HG02885 (cell line): Measurements from ENCODE around the gene SIK3.

Experiments used
- ATAC-seq: cut with Tn5 transposase; IDR thresholded peaks from one replicate; pipeline ENCODE4 v1.9.1; 2021; ENCODE audit warnings: mild to moderate bottlenecking; ENCODE audit not compliant: unreplicated experiment, poor library complexity

Gene SIK3

DNA sequence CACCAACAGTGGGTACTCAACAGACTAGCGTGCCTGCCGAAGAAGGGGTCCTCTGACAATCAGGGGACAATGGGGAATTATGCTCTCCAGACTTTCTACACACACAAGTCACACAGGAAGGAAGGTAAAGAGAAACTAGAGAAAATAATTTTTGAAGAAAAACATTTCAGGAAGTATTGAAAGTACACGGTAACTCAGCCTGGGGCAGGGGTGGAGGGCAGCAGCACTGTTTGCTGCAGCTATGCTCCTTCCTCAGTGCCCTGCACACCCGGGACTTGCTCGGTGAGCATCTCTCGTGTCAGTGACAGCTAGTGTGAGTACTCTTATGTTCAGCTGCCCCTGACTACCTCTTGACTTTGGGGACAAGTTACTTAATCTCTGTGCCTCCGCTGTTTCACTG lies 242.8 kb downstream of the SIK3 start:
- no peak for ATAC-seq

DNA sequence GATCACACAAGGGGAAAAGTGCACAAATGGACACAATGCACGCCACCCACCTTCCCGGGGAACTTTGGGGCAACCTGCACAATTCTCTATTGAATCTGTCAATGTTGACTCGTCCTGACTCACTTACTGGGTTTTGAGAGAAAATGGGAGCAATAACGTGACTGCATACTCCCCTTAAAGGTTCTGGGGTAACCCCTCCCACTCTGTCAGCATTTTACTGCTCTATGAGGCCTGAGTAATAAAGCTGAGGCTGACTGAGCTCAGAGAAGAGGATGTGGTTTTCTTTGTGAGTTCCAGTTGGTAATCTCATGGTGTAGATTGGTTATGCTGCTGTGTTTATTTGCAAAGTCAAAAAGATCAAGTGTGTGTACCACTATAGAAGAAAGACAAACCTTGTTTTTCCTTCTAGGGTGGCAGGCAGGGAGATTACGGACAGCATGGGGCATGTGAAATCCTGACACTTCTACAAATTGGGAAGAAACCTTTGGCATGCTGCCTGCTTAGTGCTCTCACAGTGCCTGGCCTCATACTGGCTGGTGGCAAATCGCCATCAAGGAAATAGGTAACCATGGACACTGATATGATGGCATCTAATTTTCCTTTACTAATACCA lies 244.7 kb downstream of the SIK3 start:
- peak; percentile 96 for ATAC-seq

DNA sequence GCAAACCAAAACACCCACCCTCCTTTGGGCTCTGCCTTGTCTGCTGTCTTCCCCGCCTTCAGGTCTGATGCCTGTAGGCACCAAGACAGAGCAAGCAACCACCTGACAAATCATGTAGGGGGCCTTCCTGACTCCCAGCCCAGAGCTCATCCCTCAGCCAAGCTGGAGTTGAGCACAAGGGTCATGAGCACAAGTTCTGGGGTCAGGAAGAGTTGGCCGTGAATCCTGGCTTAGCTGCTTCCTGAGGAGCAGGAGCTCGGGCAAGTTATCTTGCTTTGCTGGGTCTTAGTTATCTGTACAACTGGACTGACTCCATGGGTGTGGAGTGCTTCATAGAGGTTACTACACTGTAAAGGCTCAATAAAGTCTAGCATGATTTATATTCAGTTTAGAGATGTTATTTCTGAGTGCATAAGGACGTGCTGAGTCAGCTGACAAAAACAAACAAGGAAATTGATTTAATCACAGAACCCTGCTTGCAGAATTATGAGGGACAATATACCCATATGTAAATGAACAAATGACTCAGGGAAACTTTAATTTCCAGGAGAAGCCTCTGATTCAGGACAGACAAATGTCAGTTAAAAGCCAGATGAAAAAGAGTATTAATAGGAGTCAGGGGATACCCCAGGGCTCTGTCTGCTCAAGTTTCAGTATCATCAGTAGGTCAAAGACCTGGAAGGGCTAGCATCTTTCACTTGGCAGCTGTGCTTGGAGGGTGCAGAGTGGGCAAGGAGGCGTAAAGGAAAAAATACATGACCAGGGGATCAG lies 245.8 kb downstream of the SIK3 start:
- ATAC-seq = no peak

DNA sequence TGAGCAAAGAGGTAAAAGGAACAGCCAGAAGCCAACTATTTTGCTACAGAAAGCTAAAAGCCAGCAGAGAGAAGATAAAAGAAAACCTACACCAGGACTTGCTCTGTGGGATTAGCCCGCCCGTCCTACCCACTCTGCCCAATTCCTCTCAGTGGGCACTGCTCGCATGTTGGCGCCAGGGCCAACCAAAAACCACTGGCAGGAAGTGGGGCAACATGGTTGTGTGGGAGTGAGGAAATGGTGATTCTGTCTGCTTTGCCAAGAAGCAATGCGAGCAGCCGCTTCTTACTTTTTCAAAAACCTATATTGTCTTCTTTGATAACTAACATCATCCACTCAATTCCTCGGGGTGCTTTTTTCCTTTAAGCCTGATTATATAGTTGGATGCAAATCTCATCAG lies 246.6 kb downstream of the SIK3 start:
- ATAC-seq = no peak

DNA sequence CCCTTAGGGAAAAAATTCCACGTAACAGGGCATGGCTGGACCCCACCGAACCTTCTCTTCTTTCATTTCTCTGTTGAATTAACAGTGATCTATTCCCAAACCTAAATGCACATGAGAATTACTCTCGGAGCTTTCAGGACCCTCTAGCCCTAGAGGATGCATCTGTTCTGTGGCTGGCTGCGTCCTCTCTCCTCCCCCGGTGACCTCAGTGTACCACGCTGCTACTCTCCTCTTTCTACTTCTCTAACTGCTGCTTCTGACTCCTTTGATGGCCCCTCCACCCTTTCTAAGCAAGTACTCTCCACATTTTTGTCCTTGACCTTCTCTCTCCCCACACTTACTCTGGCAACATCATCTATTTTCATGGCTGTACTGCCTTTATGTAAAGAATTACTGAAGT lies 248.7 kb downstream of the SIK3 start:
- ATAC-seq = no peak

DNA sequence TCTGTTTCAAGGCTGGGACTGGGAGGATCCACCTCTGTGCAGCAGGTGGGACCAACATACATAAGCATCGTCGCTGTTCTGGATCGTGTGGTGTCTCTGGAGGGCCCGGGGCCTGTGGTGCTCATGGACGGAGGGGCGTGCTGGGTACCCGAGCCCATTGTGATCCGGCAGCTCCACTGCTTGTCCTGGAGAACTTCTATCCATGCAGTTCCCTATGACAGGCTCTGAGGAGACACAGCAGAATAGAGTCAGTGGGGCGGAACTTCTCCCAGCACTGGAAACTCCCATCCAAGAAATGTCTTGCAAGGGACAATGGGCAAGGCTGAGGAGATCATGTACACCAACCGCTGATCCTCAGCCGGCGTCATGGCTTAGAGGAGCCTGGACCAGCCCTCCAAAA lies 249.2 kb downstream of the SIK3 start:
- ATAC-seq = no peak

DNA sequence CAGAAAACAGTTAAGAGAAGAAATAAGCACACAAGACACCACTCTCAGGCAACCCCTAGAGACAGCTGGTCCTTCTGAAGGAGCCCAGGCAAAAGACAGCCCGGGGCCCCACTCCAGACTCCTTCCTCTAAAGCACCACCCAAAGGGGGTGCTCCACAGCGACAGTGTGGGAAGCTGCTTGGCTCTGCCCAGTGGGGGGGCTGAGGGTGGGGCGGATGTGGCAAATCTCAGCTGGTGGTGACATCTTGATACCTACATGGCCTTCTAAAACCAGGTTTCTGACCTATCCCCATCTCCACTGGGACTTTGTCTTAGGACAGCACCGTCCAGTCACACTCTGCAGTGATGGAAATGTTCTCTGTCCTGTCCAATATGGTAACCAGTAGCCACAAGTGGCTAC lies 250.6 kb downstream of the SIK3 start:
- ATAC-seq = no peak

DNA sequence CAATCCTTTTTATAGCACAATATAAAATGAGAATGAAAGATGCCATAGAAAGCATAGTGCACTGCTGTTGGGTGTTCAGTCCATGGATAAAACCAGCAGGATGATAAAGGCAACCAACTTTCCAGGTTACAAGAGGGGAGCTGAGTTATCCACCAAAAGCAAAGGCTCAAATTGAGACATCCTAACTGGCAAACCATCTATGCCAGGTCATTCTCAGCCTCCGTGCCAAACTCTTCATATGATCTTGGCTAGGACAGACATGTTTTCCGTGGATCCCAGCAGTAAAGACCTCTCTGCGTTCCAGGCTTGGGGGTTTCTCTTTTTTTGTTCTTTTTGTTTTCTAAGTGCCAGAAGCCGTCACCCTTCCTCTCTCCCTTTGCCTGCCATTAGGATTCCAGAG lies 253.5 kb downstream of the SIK3 start:
- ATAC-seq = no peak

DNA sequence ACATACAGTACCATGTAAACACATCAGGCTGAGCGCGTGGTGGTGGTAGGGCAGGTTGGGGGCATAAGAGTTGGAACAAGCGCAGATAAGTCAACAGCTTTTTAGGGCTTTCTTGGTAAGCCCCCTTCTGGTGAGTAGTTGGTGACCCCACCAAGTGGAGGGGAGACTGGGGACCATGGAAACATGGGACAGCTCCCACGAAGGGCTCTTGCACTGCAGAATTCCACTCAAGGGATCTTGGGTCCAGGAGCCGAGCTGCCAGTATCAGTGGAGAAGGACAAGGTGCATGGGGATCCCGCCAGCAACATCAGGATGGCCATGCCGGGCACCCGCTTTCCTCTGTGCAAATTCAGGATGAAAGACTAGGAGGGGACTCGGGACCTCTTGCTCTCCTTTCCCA lies 254.6 kb downstream of the SIK3 start:
- no peak for ATAC-seq

DNA sequence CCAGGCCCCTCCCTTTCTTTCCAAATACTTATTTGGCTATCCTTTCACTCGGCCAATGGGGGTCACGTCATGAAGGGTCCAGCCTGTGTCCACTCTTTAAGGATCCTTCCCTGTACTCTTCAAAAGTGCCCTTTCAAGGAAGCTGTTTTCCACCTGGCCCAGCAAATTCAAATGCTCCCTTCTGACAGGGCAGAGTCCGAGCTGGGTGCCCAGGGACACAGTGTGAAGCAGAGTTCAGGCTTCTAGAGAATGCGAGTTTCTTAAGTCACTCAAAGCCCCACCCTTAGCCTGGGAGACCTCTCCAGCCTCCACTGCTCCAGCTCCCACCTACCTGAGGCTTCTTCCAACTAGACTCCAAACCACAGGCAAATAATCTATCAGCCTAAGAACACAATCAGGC lies 255.3 kb downstream of the SIK3 start:
- no peak for ATAC-seq

DNA sequence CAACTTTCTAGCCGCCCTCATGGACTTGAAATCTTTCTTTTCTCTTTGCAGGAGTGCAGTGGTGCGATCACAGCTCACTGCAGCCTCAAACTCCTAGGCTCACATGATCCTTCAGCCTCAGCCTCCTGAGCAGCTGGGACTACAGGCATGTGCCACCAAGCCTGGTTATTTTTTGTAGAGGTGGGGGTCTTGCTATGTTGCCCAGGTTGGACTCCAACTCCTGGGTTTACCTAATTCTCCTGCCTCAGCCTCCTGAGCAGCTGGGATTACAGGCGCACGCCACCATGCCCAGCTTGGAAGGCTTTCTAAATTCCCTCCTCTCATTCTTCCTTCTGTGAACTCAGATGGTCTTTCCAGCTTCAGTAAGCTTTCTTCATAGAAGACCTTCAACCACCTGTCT lies 256.1 kb downstream of the SIK3 start:
- ATAC-seq = no peak

DNA sequence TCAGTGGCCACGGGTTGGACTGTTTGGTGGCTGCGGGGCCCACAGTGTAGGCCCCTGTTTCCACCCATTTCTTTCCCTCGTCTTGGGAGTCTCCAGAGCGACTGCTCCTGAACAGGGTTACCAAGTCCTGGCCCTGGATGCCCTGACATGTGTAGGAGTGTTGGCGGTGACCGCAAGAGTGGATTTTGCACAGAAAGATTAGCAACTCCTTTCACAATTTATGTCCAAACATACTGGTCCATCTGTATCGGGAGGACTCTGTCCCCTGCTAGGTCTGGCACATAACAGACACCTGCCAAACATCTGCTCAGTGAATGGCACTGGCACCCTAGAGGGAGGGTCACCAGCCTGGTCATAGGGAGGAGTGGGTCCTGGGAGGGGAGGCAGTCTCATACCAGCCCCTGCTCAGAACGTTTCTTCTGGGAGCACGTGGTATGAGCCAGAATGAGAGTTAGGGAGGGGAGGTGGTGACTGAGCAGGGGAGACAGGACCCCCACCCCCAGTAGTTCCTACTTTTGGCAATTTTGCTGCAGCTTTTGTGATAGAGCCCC lies 257.4 kb downstream of the SIK3 start:
- ATAC-seq = no peak

DNA sequence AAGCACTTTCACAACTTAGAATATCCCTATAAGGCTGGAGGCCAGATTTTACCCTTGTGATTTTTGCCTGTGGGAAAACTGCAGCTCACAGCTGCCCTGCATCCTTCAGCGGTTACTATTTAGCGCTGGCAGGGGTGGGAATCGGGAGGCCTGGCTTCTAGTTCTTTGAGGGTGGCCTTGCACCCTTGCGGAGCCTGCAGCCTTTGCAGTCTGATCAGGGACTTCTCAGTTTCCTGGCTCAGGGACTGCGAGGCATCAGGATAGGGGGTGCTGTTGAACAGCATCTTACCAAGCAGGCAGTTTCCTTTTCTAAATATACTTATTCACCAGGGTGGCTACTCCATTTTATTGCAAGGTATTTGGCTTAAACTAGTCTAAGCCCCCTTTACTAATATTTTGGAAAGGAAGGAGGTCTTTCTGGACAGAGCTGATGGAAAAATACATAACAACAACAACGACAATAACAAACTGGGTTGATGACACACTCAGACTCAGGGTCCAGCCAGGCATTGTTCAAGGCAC lies 257.9 kb downstream of the SIK3 start:
- ATAC-seq = no peak

DNA sequence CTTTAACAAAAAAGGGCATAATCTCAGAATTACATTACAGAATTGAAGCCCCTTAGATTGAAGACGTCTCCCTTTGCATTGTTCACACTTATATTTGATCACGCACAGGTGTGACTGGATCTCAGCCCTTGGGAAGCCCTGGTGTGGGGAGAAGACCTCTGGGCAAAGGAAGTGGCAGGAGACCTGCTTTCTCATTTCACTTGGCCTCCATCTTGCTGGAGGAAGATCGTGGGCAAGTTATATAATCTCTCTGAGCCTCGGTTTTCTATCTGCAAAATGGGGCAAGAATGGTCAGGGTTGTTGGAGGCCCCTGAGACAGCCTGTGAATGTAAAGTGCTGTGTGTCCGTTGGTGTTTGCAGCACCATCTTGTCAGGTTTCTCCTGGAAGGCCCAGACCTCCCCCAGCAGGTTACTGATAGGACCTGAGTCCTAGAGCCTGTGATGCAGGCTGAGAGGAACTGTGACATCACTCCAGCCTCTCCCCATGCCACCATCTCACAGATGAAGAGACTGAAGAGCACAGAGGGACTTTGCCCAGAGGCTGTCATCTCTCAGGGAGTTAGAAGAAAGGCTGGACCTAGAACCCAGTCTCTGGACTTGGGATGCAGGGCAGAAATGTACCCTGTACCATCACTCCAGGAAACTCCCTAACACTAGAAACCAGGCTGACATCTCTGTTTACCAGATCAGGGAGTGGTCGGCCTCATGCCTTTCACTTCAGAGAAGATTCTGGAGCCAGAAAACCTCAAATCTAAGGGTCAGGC lies 259.7 kb downstream of the SIK3 start:
- ATAC-seq = no peak

DNA sequence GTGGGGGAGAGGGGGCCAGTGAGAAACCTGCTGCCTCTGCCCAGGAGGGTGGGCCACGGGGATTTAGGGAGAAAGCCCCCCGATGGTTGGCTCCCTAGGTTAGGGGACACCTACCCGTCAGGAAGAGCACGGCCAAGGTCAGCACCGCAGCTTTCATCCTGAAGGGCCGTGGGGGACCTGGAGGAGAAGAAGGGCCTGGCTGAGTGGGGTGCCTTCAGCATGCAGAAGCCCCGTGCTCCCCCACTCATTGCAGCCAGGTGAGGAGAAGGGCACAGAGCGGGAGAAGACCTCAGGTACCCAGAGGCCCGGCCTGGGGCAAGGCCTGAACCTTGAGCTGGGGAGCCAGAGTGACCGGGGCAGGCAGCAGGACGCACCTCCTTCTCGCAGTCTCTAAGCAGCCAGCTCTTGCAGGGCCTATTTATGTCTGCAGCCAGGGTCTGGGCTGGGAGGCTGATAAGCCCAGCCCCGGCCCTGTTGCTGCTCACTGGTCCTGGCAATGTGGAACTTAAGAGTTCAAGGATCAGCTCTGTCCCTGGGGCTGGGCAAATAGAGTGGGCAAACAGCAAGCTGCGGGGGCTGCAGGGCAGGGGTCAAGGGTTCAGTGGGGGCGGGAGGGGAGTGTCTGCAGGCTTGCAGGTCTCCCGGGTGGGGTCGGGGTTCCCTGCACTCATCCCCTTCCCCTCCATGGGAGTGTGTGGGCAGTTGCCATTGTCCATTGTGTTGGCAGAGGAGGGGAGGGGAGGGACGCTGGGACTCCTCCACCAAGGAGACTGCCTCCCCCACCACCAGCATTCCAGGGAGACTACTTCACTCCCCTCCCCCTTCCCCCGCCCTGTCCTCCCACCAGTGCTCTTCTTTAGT lies 260.8 kb downstream of the SIK3 start, which contains the start of gene APOA1:
Gene APOA1, minus strand, starts transcription at position 392 of the 861 bp plus-strand sequence. Its CDS starts 235 bp downstream, at position 157.
- no peak for ATAC-seq

DNA sequence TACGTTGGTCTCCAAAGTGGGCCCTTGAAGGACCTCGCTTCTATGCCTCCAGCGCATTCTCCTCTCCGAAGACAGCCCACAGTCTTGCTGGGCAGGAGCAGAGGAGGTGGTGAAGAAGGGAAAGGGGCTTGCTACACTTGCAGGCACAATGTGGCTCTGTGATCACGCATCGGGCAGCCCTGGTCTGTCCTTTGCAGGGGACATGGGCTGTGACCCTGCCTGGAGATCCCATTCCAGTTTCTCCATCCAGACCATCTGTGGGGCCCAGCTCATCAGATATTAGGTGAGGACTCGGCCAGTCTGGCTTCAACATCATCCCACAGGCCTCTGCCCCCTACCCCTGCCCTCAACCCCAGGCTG lies 261.6 kb downstream of the SIK3 start:
- no peak for ATAC-seq

DNA sequence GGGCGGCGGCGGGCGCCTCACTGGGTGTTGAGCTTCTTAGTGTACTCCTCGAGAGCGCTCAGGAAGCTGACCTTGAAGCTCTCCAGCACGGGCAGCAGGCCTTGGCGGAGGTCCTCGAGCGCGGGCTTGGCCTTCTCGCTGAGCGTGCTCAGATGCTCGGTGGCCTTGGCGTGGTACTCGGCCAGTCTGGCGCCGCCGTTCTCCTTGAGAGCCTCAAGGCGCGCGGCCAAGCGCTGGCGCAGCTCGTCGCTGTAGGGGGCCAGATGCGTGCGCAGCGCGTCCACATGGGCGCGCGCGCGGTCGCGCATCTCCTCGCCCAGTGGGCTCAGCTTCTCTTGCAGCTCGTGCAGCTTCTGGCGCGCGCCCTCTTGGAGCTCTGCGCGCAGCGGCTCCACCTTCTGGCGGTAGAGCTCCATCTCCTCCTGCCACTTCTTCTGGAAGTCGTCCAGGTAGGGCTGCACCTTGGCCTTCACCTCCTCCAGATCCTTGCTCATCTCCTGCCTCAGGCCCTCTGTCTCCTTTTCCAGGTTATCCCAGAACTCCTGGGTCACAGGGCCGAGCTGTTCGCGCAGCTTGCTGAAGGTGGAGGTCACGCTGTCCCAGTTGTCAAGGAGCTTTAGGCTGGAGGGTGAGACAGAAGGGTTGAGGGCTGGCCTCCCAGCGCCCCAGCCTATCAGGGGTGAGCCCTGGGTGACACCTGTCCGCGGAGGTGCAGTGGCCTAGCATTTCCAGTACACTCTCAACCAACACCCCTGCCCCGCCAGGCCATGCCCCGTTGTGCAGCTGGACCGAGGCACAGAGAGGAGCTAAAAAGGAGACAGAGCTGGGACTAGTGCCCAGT lies 262.2 kb downstream of the SIK3 start:
- peak; percentile 80 for ATAC-seq

DNA sequence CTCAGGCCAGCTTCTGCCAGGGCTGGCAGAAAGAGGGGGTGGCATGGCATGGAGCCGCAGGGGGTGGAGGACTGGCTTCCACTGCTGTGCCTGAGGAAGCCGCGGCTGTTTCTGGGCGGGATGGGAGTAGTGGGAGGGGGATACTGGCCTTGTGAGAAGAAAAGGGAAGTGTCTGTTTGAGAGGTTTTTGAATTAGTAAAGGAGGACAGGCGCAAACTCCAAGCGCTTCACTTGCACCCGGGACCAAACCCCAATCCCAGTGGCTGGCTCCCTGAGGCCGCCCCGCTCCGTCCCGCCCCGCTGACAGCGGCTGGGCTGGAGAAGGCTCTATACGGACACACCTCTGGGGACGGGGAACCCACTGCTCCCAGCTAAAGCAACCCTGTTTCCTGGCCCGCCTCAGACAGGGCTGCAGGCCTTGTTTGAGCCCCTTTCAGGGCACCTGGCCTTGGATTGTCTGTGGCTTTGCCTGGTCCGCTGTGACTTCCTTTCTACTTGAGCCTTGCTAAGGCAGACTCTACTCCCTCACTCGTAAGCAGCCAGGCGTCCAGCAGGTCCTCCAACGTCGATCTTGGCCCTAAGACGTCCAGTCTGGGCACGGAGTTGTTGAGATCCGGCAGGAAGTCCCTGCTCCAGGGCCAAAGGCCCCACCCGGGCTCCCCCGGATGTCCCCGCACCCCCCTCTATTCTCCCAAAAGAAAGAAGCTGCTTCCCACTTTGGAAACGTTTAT lies 263.0 kb downstream of the SIK3 start:
- ATAC-seq = peak; percentile 16
